Right lobe of liver (tissue), 6 donors: ENCODE data around the gene HYKK. TPM values are rescaled to one million over a fixed set of nuclear protein-coding genes. Genes with fewer than 3 reads are reported as not detected.

Experiments
- ATAC-seq, 4 donors: fragments of 200-7000 bp; cut with Tn5 transposase; one replicate each; pipeline ENCODE4 v1.9.1; 2020; ENCODE audit warnings: mild to moderate bottlenecking in 4 of 4, moderate library complexity in 4 of 4
- DNase-seq, 3 donors: peaks; one replicate each; pipeline ENCODE4 v3.0.0-alpha.2; 2020
- H3K27ac ChIP-seq, 3 donors: fragments of 200-600 bp; one replicate each; pipeline ENCODE4 v1.8.0; 2022
- H3K27me3 ChIP-seq, 2 donors: fragments of 200-600 bp; one replicate each; pipeline ENCODE4 v1.8.0; 2022
- H3K36me3 ChIP-seq, 4 donors: fragments of 200-600 bp; sonication (generic) in 1 of 4; one replicate each; pipeline versions ENCODE4 v1.5.1 to v1.8.0; 2017 to 2022; ENCODE audit warnings: control low read depth in 1 of 4
- H3K4me1 ChIP-seq, 4 donors: fragments of 200-600 bp; sonication (generic) in 1 of 4; one replicate each; pipeline versions ENCODE4 v1.5.1 to v1.8.0; 2017 to 2022; ENCODE audit warnings: control low read depth in 1 of 4
- H3K4me3 ChIP-seq, 3 donors: fragments of 200-600 bp; one replicate each; pipeline ENCODE4 v1.8.0; 2022
- H3K9me3 ChIP-seq, 4 donors: fragments of 200-600 bp; sonication (generic) in 1 of 4; one replicate each; pipeline versions ENCODE4 v1.5.1 to v1.8.0; 2017 to 2022; ENCODE audit warnings: control low read depth in 1 of 4
- CTCF ChIP-seq, 4 donors: fragments of 200-600 bp in 3 of 4; fragments of 450-650 bp in 1 of 4; IDR thresholded peaks; one replicate each; pipeline versions ENCODE4 v1.5.1 to v1.8.0; 2016 to 2022; ENCODE audit warnings: antibody characterized with exemption in 4 of 4, mild to moderate bottlenecking in 2 of 4
- POLR2A ChIP-seq: fragments of 450-650 bp; IDR thresholded peaks from one replicate; pipeline ENCODE4 v1.6.1; 2017; ENCODE audit warnings: antibody characterized with exemption, mild to moderate bottlenecking
- WGBS: methylation state at CpG from one replicate; pipeline ENCODE4 v1.1.6; 2018; ENCODE audit warnings: low coverage, low lambda C conversion rate; ENCODE audit not compliant: insufficient coverage; ENCODE audit errors: missing lambda C conversion rate; 5-methylcytosine and 5-hydroxymethylcytosine counted together
- intact Hi-C, 2 donors: fragments of 100-400 bp; cut with DNase I; formaldehyde crosslinking; loops; one replicate each; pipeline versions ENCODE4 v1.11.2 to v1.14.1; 2022
- total RNA-seq, 6 experiments: library from RNA; depleted of rRNA in 2 of 6; stranded (reverse); fragments of >200 nt in 2 of 6; fragmentation: NEBNext Ultra II Directional in 3 of 6; extraction: Animal tissue kit (Norgen Biotek cat#: 25700) in 3 of 6; gene quantifications; one replicate each; pipeline versions ENCODE4 v1.1.0 to v1.2.4, GENCODE V29; 2016 to 2023
- donor health status: DM: no; HTN: yes; CAD: no.
- donor health status: DM: no; HTN: no; CAD: no.
- donor health status: DM: no; HTN: no; CAD: no.
- donor health status: DM: no; HTN: yes; CAD: no.
- donor health status: DM: no; HTN: yes; CAD: no.

Gene HYKK
- total RNA-seq, 6 experiments from 2014 or later, result 3.7 to 8.9 (median 5.2) TPM

GRCh38 chr15:78541744-78542034 lies 34.3 kb downstream of the HYKK start:
- no peak for TF ChIP-seq POLR2A
- no peak for TF ChIP-seq CTCF (IDR thresholded peaks at IDR 0.05)
- DNase-seq (no peak), ATAC-seq (no peak)
- intact Hi-C loops, result no loop called here
- H3K4me3 ChIP-seq, result peak overlapping the region; percentile 80 to 92 (median 80)
- peaks cover 0 to 12% (median 0%) of the 10 kb centered on the region in 4 donors for H3K4me1 ChIP-seq
- 18% methylated on average over 1 of the region's 1 CpG for WGBS
- peaks cover 4 to 46% (median 19%) of the 10 kb centered on the region in 4 donors for H3K36me3 ChIP-seq
- H3K9me3 ChIP-seq, result no peaks in the 10 kb centered on the region
- peak overlapping the region in 1 of 3 donors; percentile 92 for H3K27ac ChIP-seq
- H3K27me3 ChIP-seq, result no peaks in the 10 kb centered on the region

- Histone ChIP-seq H3K9me3 (no peaks in the 10 kb centered on the region), H3K36me3 (peaks cover 4 to 56% (median 27%) of the 10 kb centered on the region in 4 donors), H3K4me1 (peaks cover 0 to 12% (median 0%) of the 10 kb centered on the region in 4 donors), H3K4me3 (no peak overlapping the region), H3K27me3 (no peaks in the 10 kb centered on the region), H3K27ac (no peak overlapping the region)
- DNase-seq (no peak), ATAC-seq (no peak)
- intact Hi-C loops, result no loop called here
- TF ChIP-seq CTCF (IDR thresholded peaks at IDR 0.05) (no peak), POLR2A (no peak)
- WGBS, result 96% methylated on average over 3 of the region's 3 CpGs
Measured at GRCh38 chr15:78542647-78543046, 35.3 kb downstream of the HYKK start.

- Histone ChIP-seq H3K27ac (no peak overlapping the region), H3K4me1 (no peaks in the 10 kb centered on the region), H3K36me3 (peaks cover 4 to 47% (median 33%) of the 10 kb centered on the region in 4 donors), H3K27me3 (no peaks in the 10 kb centered on the region), H3K9me3 (no peaks in the 10 kb centered on the region), H3K4me3 (no peak overlapping the region)
- ATAC-seq (no peak), DNase-seq (no peak)
- intact Hi-C loops, result no loop called here
- TF ChIP-seq CTCF (IDR thresholded peaks at IDR 0.05), result no peak
- TF ChIP-seq POLR2A, result no peak
- WGBS, result 91% methylated on average over 6 of the region's 6 CpGs
Measured at GRCh38 chr15:78550194-78550593, 42.8 kb downstream of the HYKK start.

GRCh38 chr15:78550815-78551214 lies 43.4 kb downstream of the HYKK start:
- ATAC-seq, result no peak
- no peak for TF ChIP-seq POLR2A

GRCh38 chr15:78551902-78552301 lies 44.5 kb downstream of the HYKK start:
- H3K4me1 ChIP-seq, result no peaks in the 10 kb centered on the region
- no peak overlapping the region for H3K4me3 ChIP-seq
- H3K27ac ChIP-seq, result no peak overlapping the region
- intact Hi-C loops, result no loop called here
- DNase-seq (no peak), ATAC-seq (no peak)
- TF ChIP-seq CTCF (IDR thresholded peaks at IDR 0.05) (no peak), POLR2A (no peak)
- 82% methylated on average over 5 of the region's 5 CpGs for WGBS
- peaks cover 0 to 30% (median 19%) of the 10 kb centered on the region in 4 donors for H3K36me3 ChIP-seq
- H3K27me3 ChIP-seq, result no peaks in the 10 kb centered on the region
- H3K9me3 ChIP-seq, result no peaks in the 10 kb centered on the region

More at GRCh38 chr15:78550815-78551214, 43.4 kb downstream of the HYKK start:
- Histone ChIP-seq H3K4me1 (no peaks in the 10 kb centered on the region), H3K27me3 (no peaks in the 10 kb centered on the region), H3K36me3 (peaks cover 4 to 40% (median 27%) of the 10 kb centered on the region in 4 donors), H3K4me3 (no peak overlapping the region), H3K9me3 (no peaks in the 10 kb centered on the region), H3K27ac (no peak overlapping the region)
- intact Hi-C loops, result no loop called here
- DNase-seq, result no peak
- 76% methylated on average over 3 of the region's 3 CpGs for WGBS
